ENCODE results near the gene LYPD6. TPM values are rescaled to one million over a fixed set of nuclear protein-coding genes. Genes with fewer than 3 reads are reported as not detected.

The LYPD6 gene
- polyA plus RNA-seq, 1 of the 3 experiments (the other 2 are of a cell fraction): 8.1 TPM

DNA sequence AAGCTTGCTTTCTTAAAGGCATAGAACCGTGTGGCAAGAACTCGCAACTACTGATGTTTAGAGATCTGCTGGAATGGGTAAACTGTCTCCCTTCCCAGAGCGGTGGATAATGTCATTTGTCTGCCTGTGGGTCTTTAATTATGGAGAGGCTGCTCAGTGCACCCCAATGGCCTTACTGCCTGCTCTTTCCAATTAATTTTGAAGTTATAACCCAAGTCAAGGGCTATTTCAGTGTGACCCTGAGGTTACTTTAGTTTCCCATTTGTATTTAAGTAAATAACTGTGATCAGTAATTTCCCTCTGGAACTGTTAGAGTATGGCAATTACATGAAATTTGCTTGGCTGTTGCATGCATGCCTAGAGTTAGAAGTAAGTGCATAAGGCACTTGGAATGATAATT, 48.9 kb upstream of the LYPD6 start (continued):
- TF ChIP-seq, protein P1, sequence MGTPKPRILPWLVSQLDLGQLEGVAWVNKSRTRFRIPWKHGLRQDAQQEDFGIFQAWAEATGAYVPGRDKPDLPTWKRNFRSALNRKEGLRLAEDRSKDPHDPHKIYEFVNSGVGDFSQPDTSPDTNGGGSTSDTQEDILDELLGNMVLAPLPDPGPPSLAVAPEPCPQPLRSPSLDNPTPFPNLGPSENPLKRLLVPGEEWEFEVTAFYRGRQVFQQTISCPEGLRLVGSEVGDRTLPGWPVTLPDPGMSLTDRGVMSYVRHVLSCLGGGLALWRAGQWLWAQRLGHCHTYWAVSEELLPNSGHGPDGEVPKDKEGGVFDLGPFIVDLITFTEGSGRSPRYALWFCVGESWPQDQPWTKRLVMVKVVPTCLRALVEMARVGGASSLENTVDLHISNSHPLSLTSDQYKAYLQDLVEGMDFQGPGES (IDR thresholded peaks at IDR 0.05; ENCODE audit: low read depth, low read length): no peak
- no peak for TF ChIP-seq EZH2phosphoT487 (IDR thresholded peaks at IDR 0.05; ENCODE audit: borderline replicate concordance, low read depth)
- TF ChIP-seq, protein P2, sequence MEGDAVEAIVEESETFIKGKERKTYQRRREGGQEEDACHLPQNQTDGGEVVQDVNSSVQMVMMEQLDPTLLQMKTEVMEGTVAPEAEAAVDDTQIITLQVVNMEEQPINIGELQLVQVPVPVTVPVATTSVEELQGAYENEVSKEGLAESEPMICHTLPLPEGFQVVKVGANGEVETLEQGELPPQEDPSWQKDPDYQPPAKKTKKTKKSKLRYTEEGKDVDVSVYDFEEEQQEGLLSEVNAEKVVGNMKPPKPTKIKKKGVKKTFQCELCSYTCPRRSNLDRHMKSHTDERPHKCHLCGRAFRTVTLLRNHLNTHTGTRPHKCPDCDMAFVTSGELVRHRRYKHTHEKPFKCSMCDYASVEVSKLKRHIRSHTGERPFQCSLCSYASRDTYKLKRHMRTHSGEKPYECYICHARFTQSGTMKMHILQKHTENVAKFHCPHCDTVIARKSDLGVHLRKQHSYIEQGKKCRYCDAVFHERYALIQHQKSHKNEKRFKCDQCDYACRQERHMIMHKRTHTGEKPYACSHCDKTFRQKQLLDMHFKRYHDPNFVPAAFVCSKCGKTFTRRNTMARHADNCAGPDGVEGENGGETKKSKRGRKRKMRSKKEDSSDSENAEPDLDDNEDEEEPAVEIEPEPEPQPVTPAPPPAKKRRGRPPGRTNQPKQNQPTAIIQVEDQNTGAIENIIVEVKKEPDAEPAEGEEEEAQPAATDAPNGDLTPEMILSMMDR (IDR thresholded peaks at IDR 0.05): no peak
- TF ChIP-seq GABPA (IDR thresholded peaks at IDR 0.05; ENCODE audit: low read depth): no peak

DNA sequence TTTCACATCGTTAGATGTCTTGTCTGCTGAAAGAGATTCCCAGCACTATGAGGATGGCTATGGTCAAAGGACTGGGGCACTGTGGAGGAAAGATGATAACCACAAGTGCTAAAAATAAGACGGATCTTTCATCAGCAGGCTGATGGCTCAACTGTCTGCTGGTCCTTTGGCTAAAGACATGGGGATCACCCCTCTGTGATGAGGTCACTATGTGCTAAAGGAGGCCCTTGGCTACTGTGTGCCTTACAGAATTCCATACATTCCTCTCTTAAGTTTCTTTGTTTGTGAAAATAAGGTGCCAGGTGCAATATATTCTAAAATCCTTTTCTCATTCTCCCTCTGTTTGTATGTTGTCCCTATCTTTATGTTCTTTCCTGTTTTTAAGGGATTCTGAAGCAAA, 39.7 kb upstream of the LYPD6 start:
- Histone ChIP-seq H4K20me1 (ENCODE audit: insufficient read depth) (no peaks in the 10 kb centered on the region), H3K4me1 (ENCODE audit: control insufficient read depth in 1 of 2, insufficient read depth in 2 of 2, low read depth in 1 of 2, low read length in 1 of 2) (no peaks in the 10 kb centered on the region), H2AFZ (ENCODE audit: low read depth) (no peak overlapping the region), H3K27me3 (ENCODE audit: insufficient read depth) (no peaks in the 10 kb centered on the region), H3K9ac (no peak overlapping the region), H3K4me3 (ENCODE audit: low read depth in 2 of 2, low read length in 1 of 2) (no peak overlapping the region), H3K9me3 (no peaks in the 10 kb centered on the region), H3K79me2 (ENCODE audit: insufficient read depth) (no peaks in the 10 kb centered on the region), H3K4me2 (no peak overlapping the region), H3K36me3 (replicated peaks in 1 of 2; ENCODE audit: control insufficient read depth in 1 of 2, insufficient read depth in 2 of 2, low read length in 1 of 2) (no peaks in the 10 kb centered on the region), H3K9me2 (no peaks in the 10 kb centered on the region), H3K27ac (ENCODE audit: low read depth in 2 of 2, low read length in 1 of 2) (no peak overlapping the region), H3F3A (replicated peaks; ENCODE audit: insufficient read depth) (no peaks in the 10 kb centered on the region)
- ChIA-PET CTCF (no interaction called here), POLR2A (no interaction called here)
- DNase-seq: no peak
- 74% methylated on average over 2 of the region's 2 CpGs for WGBS (ENCODE audit: low lambda C conversion rate)
- TF ChIP-seq FOSL2 (IDR thresholded peaks at IDR 0.05; ENCODE audit: borderline replicate concordance, low read depth) (no peak), NFIC (IDR thresholded peaks at IDR 0.05; ENCODE audit: borderline replicate concordance) (no peak), YY1 (IDR thresholded peaks at IDR 0.05; ENCODE audit: low read depth) (no peak), TAF1 (IDR thresholded peaks at IDR 0.05; ENCODE audit: borderline replicate concordance, low read depth, low read length) (no peak), MXI1 (IDR thresholded peaks at IDR 0.05; ENCODE audit: low read depth, low read length) (no peak), GABPA (IDR thresholded peaks at IDR 0.05; ENCODE audit: low read depth) (no peak), FOXM1 (IDR thresholded peaks at IDR 0.05; ENCODE audit: low read depth) (no peak), SIN3A (IDR thresholded peaks at IDR 0.05; ENCODE audit: borderline replicate concordance, low read depth, low read length) (no peak), RAD21 (IDR thresholded peaks at IDR 0.05; ENCODE audit: low read length) (no peak), CHD2 (IDR thresholded peaks at IDR 0.05; ENCODE audit: low read length, partially characterized antibody) (no peak), POLR2AphosphoS5 (IDR thresholded peaks at IDR 0.05; ENCODE audit: low read depth, low read length) (no peak), TCF12 (IDR thresholded peaks at IDR 0.05) (no peak), MEF2A (IDR thresholded peaks at IDR 0.05; ENCODE audit: borderline replicate concordance, low read depth) (no peak)
- TF ChIP-seq, protein P3, sequence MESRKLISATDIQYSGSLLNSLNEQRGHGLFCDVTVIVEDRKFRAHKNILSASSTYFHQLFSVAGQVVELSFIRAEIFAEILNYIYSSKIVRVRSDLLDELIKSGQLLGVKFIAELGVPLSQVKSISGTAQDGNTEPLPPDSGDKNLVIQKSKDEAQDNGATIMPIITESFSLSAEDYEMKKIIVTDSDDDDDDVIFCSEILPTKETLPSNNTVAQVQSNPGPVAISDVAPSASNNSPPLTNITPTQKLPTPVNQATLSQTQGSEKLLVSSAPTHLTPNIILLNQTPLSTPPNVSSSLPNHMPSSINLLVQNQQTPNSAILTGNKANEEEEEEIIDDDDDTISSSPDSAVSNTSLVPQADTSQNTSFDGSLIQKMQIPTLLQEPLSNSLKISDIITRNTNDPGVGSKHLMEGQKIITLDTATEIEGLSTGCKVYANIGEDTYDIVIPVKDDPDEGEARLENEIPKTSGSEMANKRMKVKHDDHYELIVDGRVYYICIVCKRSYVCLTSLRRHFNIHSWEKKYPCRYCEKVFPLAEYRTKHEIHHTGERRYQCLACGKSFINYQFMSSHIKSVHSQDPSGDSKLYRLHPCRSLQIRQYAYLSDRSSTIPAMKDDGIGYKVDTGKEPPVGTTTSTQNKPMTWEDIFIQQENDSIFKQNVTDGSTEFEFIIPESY (IDR thresholded peaks at IDR 0.05; ENCODE audit: borderline replicate concordance, low read depth): no peak
- TF ChIP-seq, protein P4, sequence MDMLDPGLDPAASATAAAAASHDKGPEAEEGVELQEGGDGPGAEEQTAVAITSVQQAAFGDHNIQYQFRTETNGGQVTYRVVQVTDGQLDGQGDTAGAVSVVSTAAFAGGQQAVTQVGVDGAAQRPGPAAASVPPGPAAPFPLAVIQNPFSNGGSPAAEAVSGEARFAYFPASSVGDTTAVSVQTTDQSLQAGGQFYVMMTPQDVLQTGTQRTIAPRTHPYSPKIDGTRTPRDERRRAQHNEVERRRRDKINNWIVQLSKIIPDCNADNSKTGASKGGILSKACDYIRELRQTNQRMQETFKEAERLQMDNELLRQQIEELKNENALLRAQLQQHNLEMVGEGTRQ (IDR thresholded peaks at IDR 0.05; ENCODE audit: borderline replicate concordance, low read depth, low read length): no peak
- TF ChIP-seq, protein P5, sequence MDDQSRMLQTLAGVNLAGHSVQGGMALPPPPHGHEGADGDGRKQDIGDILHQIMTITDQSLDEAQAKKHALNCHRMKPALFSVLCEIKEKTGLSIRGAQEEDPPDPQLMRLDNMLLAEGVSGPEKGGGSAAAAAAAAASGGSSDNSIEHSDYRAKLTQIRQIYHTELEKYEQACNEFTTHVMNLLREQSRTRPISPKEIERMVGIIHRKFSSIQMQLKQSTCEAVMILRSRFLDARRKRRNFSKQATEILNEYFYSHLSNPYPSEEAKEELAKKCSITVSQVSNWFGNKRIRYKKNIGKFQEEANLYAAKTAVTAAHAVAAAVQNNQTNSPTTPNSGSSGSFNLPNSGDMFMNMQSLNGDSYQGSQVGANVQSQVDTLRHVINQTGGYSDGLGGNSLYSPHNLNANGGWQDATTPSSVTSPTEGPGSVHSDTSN (IDR thresholded peaks at IDR 0.05): no peak
- TF ChIP-seq, protein P1 (IDR thresholded peaks at IDR 0.05; ENCODE audit: low read depth, low read length): no peak
- TF ChIP-seq, protein P6, sequence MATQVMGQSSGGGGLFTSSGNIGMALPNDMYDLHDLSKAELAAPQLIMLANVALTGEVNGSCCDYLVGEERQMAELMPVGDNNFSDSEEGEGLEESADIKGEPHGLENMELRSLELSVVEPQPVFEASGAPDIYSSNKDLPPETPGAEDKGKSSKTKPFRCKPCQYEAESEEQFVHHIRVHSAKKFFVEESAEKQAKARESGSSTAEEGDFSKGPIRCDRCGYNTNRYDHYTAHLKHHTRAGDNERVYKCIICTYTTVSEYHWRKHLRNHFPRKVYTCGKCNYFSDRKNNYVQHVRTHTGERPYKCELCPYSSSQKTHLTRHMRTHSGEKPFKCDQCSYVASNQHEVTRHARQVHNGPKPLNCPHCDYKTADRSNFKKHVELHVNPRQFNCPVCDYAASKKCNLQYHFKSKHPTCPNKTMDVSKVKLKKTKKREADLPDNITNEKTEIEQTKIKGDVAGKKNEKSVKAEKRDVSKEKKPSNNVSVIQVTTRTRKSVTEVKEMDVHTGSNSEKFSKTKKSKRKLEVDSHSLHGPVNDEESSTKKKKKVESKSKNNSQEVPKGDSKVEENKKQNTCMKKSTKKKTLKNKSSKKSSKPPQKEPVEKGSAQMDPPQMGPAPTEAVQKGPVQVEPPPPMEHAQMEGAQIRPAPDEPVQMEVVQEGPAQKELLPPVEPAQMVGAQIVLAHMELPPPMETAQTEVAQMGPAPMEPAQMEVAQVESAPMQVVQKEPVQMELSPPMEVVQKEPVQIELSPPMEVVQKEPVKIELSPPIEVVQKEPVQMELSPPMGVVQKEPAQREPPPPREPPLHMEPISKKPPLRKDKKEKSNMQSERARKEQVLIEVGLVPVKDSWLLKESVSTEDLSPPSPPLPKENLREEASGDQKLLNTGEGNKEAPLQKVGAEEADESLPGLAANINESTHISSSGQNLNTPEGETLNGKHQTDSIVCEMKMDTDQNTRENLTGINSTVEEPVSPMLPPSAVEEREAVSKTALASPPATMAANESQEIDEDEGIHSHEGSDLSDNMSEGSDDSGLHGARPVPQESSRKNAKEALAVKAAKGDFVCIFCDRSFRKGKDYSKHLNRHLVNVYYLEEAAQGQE (IDR thresholded peaks at IDR 0.05; ENCODE audit: low read depth, low read length): no peak
